HG02938 (cell line): ENCODE results near the gene IFNA16.
"Not testable (repeated sequence)": the region's sequence is repeated elsewhere in the genome, so short reads cannot be mapped to it uniquely, and the experiment has no call there.

Experiments used
- ATAC-seq: cut with Tn5 transposase; IDR thresholded peaks from one replicate; pipeline ENCODE4 v1.9.1; 2021; ENCODE audit warnings: mild to moderate bottlenecking, moderate library complexity; ENCODE audit not compliant: unreplicated experiment

The IFNA16 gene

GRCh38 chr9:21202105-21202504, 15.0 kb downstream of the IFNA16 start, which contains the start of gene IFNA7:
Gene IFNA7 (minus strand): TSS chr9:21202205. CDS start chr9:21202165, 40 bp downstream.
- ATAC-seq: not testable (repeated sequence)

- ATAC-seq: peak; percentile 96
Observed at GRCh38 chr9:21194867-21195776, 22.0 kb downstream of the IFNA16 start.

- not testable (repeated sequence) for ATAC-seq
Observed at GRCh38 chr9:21187487-21187886, 29.6 kb downstream of the IFNA16 start, which contains the start of gene IFNA4. Gene IFNA4 (minus strand): TSS chr9:21187587. CDS start chr9:21187531, 56 bp downstream.

- peak; percentile 92 for ATAC-seq
Observed at GRCh38 chr9:21182810-21183736, 34.0 kb downstream of the IFNA16 start.

GRCh38 chr9:21174671-21175070, 42.4 kb downstream of the IFNA16 start:
- ATAC-seq: no peak

GRCh38 chr9:21172156-21172555, 45.0 kb downstream of the IFNA16 start:
- no peak for ATAC-seq

GRCh38 chr9:21171351-21171750, 45.8 kb downstream of the IFNA16 start:
- no peak for ATAC-seq

GRCh38 chr9:21166560-21166959, 50.6 kb downstream of the IFNA16 start, which contains the start of gene IFNA21:
Gene IFNA21 (minus strand): TSS chr9:21166660. CDS start chr9:21166612, 48 bp downstream.
- not testable (repeated sequence) for ATAC-seq
